ENCODE results near the gene WASF3.

Gene WASF3

DNA sequence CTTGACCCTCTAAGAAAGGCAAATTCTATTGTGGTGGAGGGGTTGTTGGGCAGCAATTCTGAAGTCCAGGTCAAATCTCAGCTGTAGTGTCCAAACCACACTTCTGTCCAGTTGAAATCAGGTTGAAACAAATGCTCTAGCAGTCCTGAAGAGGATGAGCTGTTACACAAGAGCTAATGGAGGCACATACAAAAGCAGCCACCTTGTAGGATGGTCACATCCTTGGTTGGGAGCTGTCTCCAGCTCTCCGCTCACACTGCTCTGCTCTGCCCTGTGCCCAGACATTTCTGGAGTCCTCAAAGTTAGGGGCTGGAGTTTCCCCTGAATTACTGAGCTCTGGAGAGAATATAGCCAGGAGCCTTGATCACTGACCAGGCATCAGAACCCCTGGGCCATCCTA lies 155.9 kb downstream of the WASF3 start:
- Histone ChIP-seq H3K4me3 (replicated peaks; ENCODE audit: low read depth, low read length) (no peak overlapping the region), H3K27me3 (replicated peaks; ENCODE audit: control insufficient read depth, insufficient read depth, low read length) (no peaks in the 10 kb centered on the region), H3K36me3 (ENCODE audit: control insufficient read depth, insufficient read depth, low read length) (no peaks in the 10 kb centered on the region)
- TF ChIP-seq, protein P1, sequence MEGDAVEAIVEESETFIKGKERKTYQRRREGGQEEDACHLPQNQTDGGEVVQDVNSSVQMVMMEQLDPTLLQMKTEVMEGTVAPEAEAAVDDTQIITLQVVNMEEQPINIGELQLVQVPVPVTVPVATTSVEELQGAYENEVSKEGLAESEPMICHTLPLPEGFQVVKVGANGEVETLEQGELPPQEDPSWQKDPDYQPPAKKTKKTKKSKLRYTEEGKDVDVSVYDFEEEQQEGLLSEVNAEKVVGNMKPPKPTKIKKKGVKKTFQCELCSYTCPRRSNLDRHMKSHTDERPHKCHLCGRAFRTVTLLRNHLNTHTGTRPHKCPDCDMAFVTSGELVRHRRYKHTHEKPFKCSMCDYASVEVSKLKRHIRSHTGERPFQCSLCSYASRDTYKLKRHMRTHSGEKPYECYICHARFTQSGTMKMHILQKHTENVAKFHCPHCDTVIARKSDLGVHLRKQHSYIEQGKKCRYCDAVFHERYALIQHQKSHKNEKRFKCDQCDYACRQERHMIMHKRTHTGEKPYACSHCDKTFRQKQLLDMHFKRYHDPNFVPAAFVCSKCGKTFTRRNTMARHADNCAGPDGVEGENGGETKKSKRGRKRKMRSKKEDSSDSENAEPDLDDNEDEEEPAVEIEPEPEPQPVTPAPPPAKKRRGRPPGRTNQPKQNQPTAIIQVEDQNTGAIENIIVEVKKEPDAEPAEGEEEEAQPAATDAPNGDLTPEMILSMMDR (IDR thresholded peaks at IDR 0.05; ENCODE audit: insufficient read depth, low read length, poor library complexity, severe bottlenecking) = no peak
- DNase-seq (ENCODE audit: extremely low read depth, insufficient read length) = no peak

DNA sequence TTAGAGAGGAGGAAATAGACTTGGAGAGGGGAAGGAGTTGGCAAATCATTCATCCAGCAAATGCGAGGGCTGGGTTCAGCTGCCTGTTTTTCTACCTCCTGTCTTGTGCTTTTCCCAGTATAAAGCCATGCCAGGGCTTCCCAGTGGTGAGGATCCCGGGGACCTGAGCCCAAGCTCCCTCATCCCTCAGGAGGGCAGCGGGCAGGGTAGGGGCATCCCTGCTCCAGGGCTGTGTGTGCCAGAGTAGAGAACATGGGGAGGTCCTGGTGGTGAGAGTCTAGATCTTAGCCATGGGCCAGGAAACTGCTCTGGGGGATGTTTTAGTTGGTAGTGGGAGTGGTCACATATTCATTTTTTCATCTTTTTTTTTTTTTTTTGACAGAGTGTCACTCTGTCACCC lies 159.5 kb downstream of the WASF3 start:
- no peak for DNase-seq (ENCODE audit: extremely low read depth, insufficient read length)
- Histone ChIP-seq H3K27me3 (replicated peaks; ENCODE audit: control insufficient read depth, insufficient read depth, low read length) (no peaks in the 10 kb centered on the region), H3K4me3 (replicated peaks; ENCODE audit: low read depth, low read length) (no peak overlapping the region), H3K36me3 (ENCODE audit: control insufficient read depth, insufficient read depth, low read length) (no peaks in the 10 kb centered on the region)
- TF ChIP-seq, protein P1 (IDR thresholded peaks at IDR 0.05; ENCODE audit: insufficient read depth, low read length, poor library complexity, severe bottlenecking) = no peak

DNA sequence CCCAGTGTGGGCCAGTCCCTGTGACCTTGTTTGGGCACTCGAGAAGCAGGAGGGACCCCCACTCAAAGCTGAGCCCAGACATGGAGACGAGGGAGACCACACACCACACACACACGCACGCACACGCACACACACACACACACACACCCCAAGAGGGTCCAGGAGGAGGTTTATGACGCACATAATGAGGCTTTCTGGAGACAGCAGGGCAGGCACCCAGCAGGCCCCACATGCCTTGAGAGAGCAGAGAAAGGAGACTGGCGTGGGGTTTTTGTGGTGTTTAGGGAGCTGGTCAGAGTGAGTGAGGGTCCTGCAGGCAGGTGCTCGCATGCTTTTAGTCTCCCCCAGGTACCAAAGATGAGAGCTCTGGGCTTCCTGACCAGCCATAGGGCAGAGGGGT lies 160.7 kb downstream of the WASF3 start:
- no peaks in the 10 kb centered on the region for H3K36me3 ChIP-seq (ENCODE audit: control insufficient read depth, insufficient read depth, low read length)
- no peak for DNase-seq (ENCODE audit: extremely low read depth, insufficient read length)
- no peak overlapping the region for H3K4me3 ChIP-seq (replicated peaks; ENCODE audit: low read depth, low read length)
- TF ChIP-seq, protein P1 (IDR thresholded peaks at IDR 0.05; ENCODE audit: insufficient read depth, low read length, poor library complexity, severe bottlenecking) = no peak
- H3K27me3 ChIP-seq (replicated peaks; ENCODE audit: control insufficient read depth, insufficient read depth, low read length) = no peaks in the 10 kb centered on the region

DNA sequence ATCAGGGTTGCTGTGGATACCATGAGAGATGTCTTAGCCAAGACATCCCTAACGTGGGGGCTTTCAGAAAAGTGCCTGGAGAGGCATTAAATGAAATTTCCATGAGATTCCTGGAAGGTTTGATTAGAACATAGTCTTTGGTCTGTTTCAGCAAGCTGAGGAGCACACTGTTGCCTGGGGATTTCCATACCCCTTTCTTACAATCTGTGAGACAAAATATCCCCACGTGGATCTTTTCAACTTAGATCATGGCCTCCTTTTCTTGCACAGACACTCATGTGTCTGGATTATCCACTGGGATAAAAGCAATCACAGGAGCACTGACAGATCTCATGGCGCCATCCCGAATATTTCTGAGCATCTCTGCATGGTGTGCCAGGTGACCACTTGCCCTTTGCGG lies 161.4 kb downstream of the WASF3 start:
- no peak overlapping the region for H3K4me3 ChIP-seq (replicated peaks; ENCODE audit: low read depth, low read length)
- no peaks in the 10 kb centered on the region for H3K36me3 ChIP-seq (ENCODE audit: control insufficient read depth, insufficient read depth, low read length)
- no peak for DNase-seq (ENCODE audit: extremely low read depth, insufficient read length)
- no peaks in the 10 kb centered on the region for H3K27me3 ChIP-seq (replicated peaks; ENCODE audit: control insufficient read depth, insufficient read depth, low read length)
- TF ChIP-seq, protein P1 (IDR thresholded peaks at IDR 0.05; ENCODE audit: insufficient read depth, low read length, poor library complexity, severe bottlenecking) = no peak

DNA sequence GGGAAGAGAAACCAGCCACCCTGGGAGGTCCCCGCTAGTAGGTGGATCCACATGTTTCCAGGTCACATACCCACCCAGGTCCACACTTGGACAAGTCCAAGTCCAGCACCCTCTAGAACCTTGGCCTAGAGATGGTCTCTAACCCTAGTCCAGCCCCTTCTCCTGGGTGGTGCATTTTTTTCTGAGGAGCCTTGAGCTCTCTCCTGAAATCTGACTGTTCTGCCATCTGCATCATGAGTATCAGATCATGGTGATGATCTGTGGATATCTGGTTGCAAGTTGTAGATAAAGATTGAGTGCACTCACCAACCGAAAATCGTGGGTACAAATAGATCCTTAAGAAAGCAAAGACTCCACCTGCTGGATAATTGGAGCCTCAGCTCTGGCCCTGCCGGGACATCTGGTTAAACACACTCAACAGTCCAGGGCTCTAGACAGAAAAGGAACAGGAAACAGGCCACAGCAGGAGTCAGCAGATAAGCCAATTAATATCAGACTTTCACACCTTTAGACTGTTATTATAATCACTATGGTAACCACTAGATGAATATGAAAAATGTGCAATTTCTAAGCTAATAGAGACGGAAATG lies 162.0 kb downstream of the WASF3 start:
- no peak for DNase-seq (ENCODE audit: extremely low read depth, insufficient read length)
- TF ChIP-seq, protein P1 (IDR thresholded peaks at IDR 0.05; ENCODE audit: insufficient read depth, low read length, poor library complexity, severe bottlenecking) = no peak
- H3K4me3 ChIP-seq (replicated peaks; ENCODE audit: low read depth, low read length) = no peak overlapping the region
- H3K36me3 ChIP-seq (ENCODE audit: control insufficient read depth, insufficient read depth, low read length) = no peaks in the 10 kb centered on the region
- H3K27me3 ChIP-seq (replicated peaks; ENCODE audit: control insufficient read depth, insufficient read depth, low read length) = no peaks in the 10 kb centered on the region

All from GM06990 (cell line).